Thyroid gland (tissue), 4 donors: ENCODE data around the gene COTL1. TPM values are rescaled to one million over a fixed set of nuclear protein-coding genes. Genes with fewer than 3 reads are reported as not detected.
A peak's percentile ranks its signal among the peaks of the same experiment; 100 is the strongest.

Experiments
- DNase-seq, 2 donors: peaks; one replicate each; pipeline ENCODE4 v3.0.0-alpha.2; 2019
- H3K27ac ChIP-seq, 3 donors: fragments of 200-600 bp; sonication (generic); 1 replicate in 2 of 3; 2 replicates in 1 of 3; pipeline ENCODE4 v1.5.1; 2016 to 2019; ENCODE audit warnings: mild to moderate bottlenecking in 1 of 3, moderate library complexity in 1 of 3
- H3K27me3 ChIP-seq: fragments of 200-600 bp; sonication (generic); one replicate; pipeline ENCODE4 v1.5.1; 2019
- H3K36me3 ChIP-seq, 2 donors: fragments of 200-600 bp; sonication (generic); one replicate each; pipeline ENCODE4 v1.5.1; 2016 to 2019
- H3K4me1 ChIP-seq, 2 donors: fragments of 200-600 bp; sonication (generic); one replicate each; pipeline ENCODE4 v1.5.1; 2017 to 2019
- H3K4me3 ChIP-seq, 3 donors: fragments of 200-600 bp; sonication (generic); replicated peaks in 1 of 3; 1 replicate in 2 of 3; 2 replicates in 1 of 3; pipeline ENCODE4 v1.5.1; 2016; ENCODE audit warnings: mild to moderate bottlenecking in 1 of 3
- H3K9me3 ChIP-seq: fragments of 200-600 bp; sonication (generic); one replicate; pipeline ENCODE4 v1.5.1; 2017
- CTCF ChIP-seq, 6 experiments: fragments of 200-600 bp in 3 of 6; fragments of 450-650 bp in 3 of 6; sonication (generic) in 3 of 6; IDR thresholded peaks; one replicate each; pipeline ENCODE4 v1.5.1; 2016 to 2019; ENCODE audit warnings: antibody characterized with exemption in 6 of 6, mild to moderate bottlenecking in 2 of 6, inconsistent platforms in 1 of 6, moderate library complexity in 1 of 6
- POLR2A ChIP-seq, 2 donors: fragments of 450-650 bp; IDR thresholded peaks; one replicate each; pipeline ENCODE4 v1.6.1; 2017; ENCODE audit warnings: antibody characterized with exemption in 2 of 2, mild to moderate bottlenecking in 2 of 2, moderate library complexity in 1 of 2
- WGBS, 2 donors: methylation state at CpG; one replicate each; pipeline ENCODE4 v1.1.5; 2017; 5-methylcytosine and 5-hydroxymethylcytosine counted together
- intact Hi-C: fragments of 100-400 bp; cut with DNase I; formaldehyde crosslinking; loops from one replicate; pipeline ENCODE4 v1.15.1; 2023
- total RNA-seq, 4 donors: library from RNA; depleted of rRNA; stranded (reverse); fragments of >200 nt; gene quantifications; one replicate each; pipeline ENCODE4 v1.2.3, GENCODE V29; 2016

Gene COTL1, protein sequence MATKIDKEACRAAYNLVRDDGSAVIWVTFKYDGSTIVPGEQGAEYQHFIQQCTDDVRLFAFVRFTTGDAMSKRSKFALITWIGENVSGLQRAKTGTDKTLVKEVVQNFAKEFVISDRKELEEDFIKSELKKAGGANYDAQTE
- 10 to 100 TPM; 26.0 to 39.7 (median 31.4) TPM for total RNA-seq

GRCh38 chr16:84617791-84618580 is at the start of gene COTL1:
Gene COTL1, minus strand, starts transcription at chr16:84618078. Its CDS starts 164 bp downstream, at chr16:84617914.
- peak; percentile 96 to 98 for DNase-seq
- intact Hi-C loops = loop anchor here (5.0 kb wide), 1 partner anchor 109 kb away; no protein-coding TSS in a partner anchor
- whole genome bisulfite sequencing, 2 donors = 1 to 2% methylated on average over 23 to 31 of the region's 76 CpGs
- no peaks in the 10 kb centered on the region for H3K9me3 ChIP-seq
- peak within 1 kb of the TSS; percentile 52 to 75 (median 73) for H3K27ac ChIP-seq
- TF ChIP-seq CTCF (IDR thresholded peaks at IDR 0.05) (peak in 1 of 6 experiments; percentile 8), POLR2A (IDR thresholded peaks at IDR 0.05) (peak; percentile 83 to 97)
- peak within 1 kb of the TSS; percentile 66 to 77 (median 75) for H3K4me3 ChIP-seq
- H3K27me3 ChIP-seq = no peaks in the 10 kb centered on the region
- no peaks in the 10 kb centered on the region for H3K36me3 ChIP-seq
- peaks cover 24 to 36% of the 10 kb centered on the region in 2 donors for H3K4me1 ChIP-seq

GRCh38 chr16:84665843-84666242 is 48.0 kb upstream of the COTL1 start:
- no peaks in the 10 kb centered on the region for H3K9me3 ChIP-seq
- intact Hi-C loops = no loop called here
- TF ChIP-seq POLR2A (IDR thresholded peaks at IDR 0.05) = no peak
- TF ChIP-seq CTCF (IDR thresholded peaks at IDR 0.05) = no peak
- peaks cover 29 to 32% of the 10 kb centered on the region in 2 donors for H3K36me3 ChIP-seq
- DNase-seq = no peak
- no peak overlapping the region for H3K27ac ChIP-seq
- H3K4me3 ChIP-seq = no peak overlapping the region
- H3K27me3 ChIP-seq = no peaks in the 10 kb centered on the region
- WGBS, 2 donors = 72 to 96% methylated on average over 4 to 7 of the region's 7 CpGs
- H3K4me1 ChIP-seq = no peaks in the 10 kb centered on the region

GRCh38 chr16:84665359-84665758 is 47.5 kb upstream of the COTL1 start:
- H3K36me3 ChIP-seq = peaks cover 33 to 37% of the 10 kb centered on the region in 2 donors
- no peak overlapping the region for H3K4me3 ChIP-seq
- DNase-seq = no peak
- H3K9me3 ChIP-seq = no peaks in the 10 kb centered on the region
- no peak overlapping the region for H3K27ac ChIP-seq
- WGBS, 2 donors = 87 to 88% methylated on average over 2 of the region's 2 CpGs
- H3K27me3 ChIP-seq = no peaks in the 10 kb centered on the region
- H3K4me1 ChIP-seq = no peaks in the 10 kb centered on the region
- no peak for TF ChIP-seq POLR2A (IDR thresholded peaks at IDR 0.05)
- no peak for TF ChIP-seq CTCF (IDR thresholded peaks at IDR 0.05)
- intact Hi-C loops = no loop called here

- WGBS, 2 donors = 71 to 74% methylated on average over 9 of the region's 9 CpGs
- Histone ChIP-seq H3K27ac (no peak overlapping the region), H3K36me3 (peaks cover 51 to 55% of the 10 kb centered on the region in 2 donors), H3K9me3 (no peaks in the 10 kb centered on the region), H3K27me3 (no peaks in the 10 kb centered on the region), H3K4me1 (no peaks in the 10 kb centered on the region), H3K4me3 (no peak overlapping the region)
- TF ChIP-seq POLR2A (IDR thresholded peaks at IDR 0.05) (no peak), CTCF (IDR thresholded peaks at IDR 0.05) (no peak)
- intact Hi-C loops = no loop called here
- no peak for DNase-seq
Observed at GRCh38 chr16:84663433-84664101, 45.7 kb upstream of the COTL1 start.
